HG02970 (cell line): ENCODE data around the gene FURIN.
"Not testable (repeated sequence)": the region's sequence is repeated elsewhere in the genome, so short reads cannot be mapped to it uniquely, and the experiment has no call there.

Source experiments
- ATAC-seq: cut with Tn5 transposase; IDR thresholded peaks from one replicate; pipeline ENCODE4 v1.9.1; 2021; ENCODE audit warnings: mild to moderate bottlenecking, moderate library complexity, moderate number of reproducible peaks; ENCODE audit not compliant: unreplicated experiment, low FRiP score

FURIN gene

GRCh38 chr15:90897131-90897655 lies 28.8 kb downstream of the FURIN start:
- not testable (repeated sequence) for ATAC-seq

GRCh38 chr15:90901175-90902039 lies 33.0 kb downstream of the FURIN start:
- ATAC-seq = no peak

- peak; percentile 76 for ATAC-seq
Measured at GRCh38 chr15:90902040-90902839, 33.9 kb downstream of the FURIN start.

- peak; percentile 40 for ATAC-seq
Measured at GRCh38 chr15:90902840-90903732, 34.7 kb downstream of the FURIN start, which contains the start of gene MAN2A2. MAN2A2 (plus strand) TSS chr15:90903302; CDS start chr15:90904208, 906 bp downstream.

GRCh38 chr15:90903733-90904536 lies 35.5 kb downstream of the FURIN start:
- no peak for ATAC-seq

GRCh38 chr15:90904746-90905145 lies 36.4 kb downstream of the FURIN start:
- ATAC-seq = no peak

- ATAC-seq = no peak
Measured at GRCh38 chr15:90905306-90906180, 37.2 kb downstream of the FURIN start.

GRCh38 chr15:90906181-90906849 lies 37.9 kb downstream of the FURIN start:
- no peak for ATAC-seq

- ATAC-seq = no peak
Measured at GRCh38 chr15:90907051-90907660, 38.8 kb downstream of the FURIN start.

GRCh38 chr15:90907838-90908507 lies 39.6 kb downstream of the FURIN start:
- no peak for ATAC-seq

GRCh38 chr15:90909449-90909848 lies 41.1 kb downstream of the FURIN start:
- not testable (repeated sequence) for ATAC-seq

- no peak for ATAC-seq
Measured at GRCh38 chr15:90909976-90910375, 41.6 kb downstream of the FURIN start.

GRCh38 chr15:90910441-90911301 lies 42.3 kb downstream of the FURIN start:
- ATAC-seq = no peak

GRCh38 chr15:90911302-90911623 lies 42.9 kb downstream of the FURIN start:
- ATAC-seq = no peak

GRCh38 chr15:90911906-90912769 lies 43.8 kb downstream of the FURIN start:
- no peak for ATAC-seq
